ENCODE data around the gene CYP1B1. TPM values are rescaled to one million over a fixed set of nuclear protein-coding genes. Genes with fewer than 3 reads are reported as not detected.

Gene CYP1B1
- total and polyA plus RNA-seq, 7 experiments from 2014 or later, result 0.05 to 24.9 (median 6.6) TPM; not detected in 1

GRCh38 chr2:38100328-38100727 lies 24.4 kb upstream of the CYP1B1 start:
- Histone ChIP-seq H3K36me3 (ENCODE audit: control insufficient read depth in 2 of 3, insufficient read depth in 3 of 3, low read length in 3 of 3) (no peaks in the 10 kb centered on the region), H3K27me3 (ENCODE audit: control insufficient read depth in 2 of 2, insufficient read depth in 2 of 2, low read length in 2 of 2) (peaks cover 6 to 9% of the 10 kb centered on the region in 2 donors)
- ATAC-seq, result no peak

GRCh38 chr2:38099099-38100028 lies 23.4 kb upstream of the CYP1B1 start:
- H3K27me3 Mint-ChIP-seq, result peaks cover 49 to 74% (median 69%) of the 10 kb centered on the region in 5 donors
- ATAC-seq, result no peak
- peaks cover 0 to 32% (median 8%) of the 10 kb centered on the region in 7 donors for H3K4me1 Mint-ChIP-seq
- no peaks in the 10 kb centered on the region for H3K9me3 ChIP-seq (ENCODE audit: control insufficient read depth in 2 of 3, low read length in 3 of 3)
- H3K4me1 ChIP-seq (ENCODE audit: control insufficient read depth in 2 of 2, insufficient read depth in 2 of 2, low read length in 2 of 2), result no peaks in the 10 kb centered on the region
- peaks cover 6 to 9% of the 10 kb centered on the region in 2 donors for H3K27me3 ChIP-seq (ENCODE audit: control insufficient read depth in 2 of 2, insufficient read depth in 2 of 2, low read length in 2 of 2)
- H3K4me3 Mint-ChIP-seq, result peak overlapping the region in 1 of 10 donors; percentile 56
- intact Hi-C loops (cut with micrococcal nuclease), result no loop called here
- H3K4me3 ChIP-seq (ENCODE audit: low read length), result no peak overlapping the region
- POLR2A ChIA-PET, result no interaction called here
- H3K36me3 ChIP-seq (ENCODE audit: control insufficient read depth in 2 of 3, insufficient read depth in 3 of 3, low read length in 3 of 3), result no peaks in the 10 kb centered on the region
- H3K27ac ChIP-seq (ENCODE audit: low read depth, low read length), result no peak overlapping the region
- H3K36me3 Mint-ChIP-seq, result peaks cover 0 to 8% (median 0%) of the 10 kb centered on the region in 5 donors
- no peak for DNase-seq
- H3K27ac Mint-ChIP-seq, result no peak overlapping the region
- H3K9me3 Mint-ChIP-seq, result peaks cover 0 to 13% (median 6%) of the 10 kb centered on the region in 11 donors
- CTCF ChIA-PET, result no interaction called here

More at GRCh38 chr2:38100328-38100727, 24.4 kb upstream of the CYP1B1 start:
- Mint-ChIP-seq H3K36me3 (peaks cover 0 to 10% (median 0%) of the 10 kb centered on the region in 5 donors), H3K4me3 (no peak overlapping the region), H3K4me1 (peaks cover 0 to 31% (median 8%) of the 10 kb centered on the region in 7 donors), H3K27ac (no peak overlapping the region), H3K27me3 (peaks cover 47 to 74% (median 63%) of the 10 kb centered on the region in 5 donors), H3K9me3 (peaks cover 0 to 22% (median 6%) of the 10 kb centered on the region in 11 donors)
- Histone ChIP-seq H3K4me1 (ENCODE audit: control insufficient read depth in 2 of 2, insufficient read depth in 2 of 2, low read length in 2 of 2) (no peaks in the 10 kb centered on the region), H3K9me3 (ENCODE audit: control insufficient read depth in 2 of 3, low read length in 3 of 3) (no peaks in the 10 kb centered on the region), H3K4me3 (ENCODE audit: low read length) (no peak overlapping the region), H3K27ac (ENCODE audit: low read depth, low read length) (no peak overlapping the region)
- DNase-seq, result no peak
- intact Hi-C loops (cut with micrococcal nuclease), result no loop called here
- ChIA-PET POLR2A (no interaction called here), CTCF (no interaction called here)

- ATAC-seq, result no peak
- DNase-seq, result no peak
- Histone ChIP-seq H3K4me1 (ENCODE audit: control insufficient read depth in 2 of 2, insufficient read depth in 2 of 2, low read length in 2 of 2) (no peaks in the 10 kb centered on the region), H3K9me3 (ENCODE audit: control insufficient read depth in 2 of 3, low read length in 3 of 3) (no peaks in the 10 kb centered on the region), H3K36me3 (ENCODE audit: control insufficient read depth in 2 of 3, insufficient read depth in 3 of 3, low read length in 3 of 3) (no peaks in the 10 kb centered on the region), H3K4me3 (ENCODE audit: low read length) (no peak overlapping the region), H3K27me3 (ENCODE audit: control insufficient read depth in 2 of 2, insufficient read depth in 2 of 2, low read length in 2 of 2) (peaks cover 6 to 9% of the 10 kb centered on the region in 2 donors), H3K27ac (ENCODE audit: low read depth, low read length) (no peak overlapping the region)
- Mint-ChIP-seq H3K27me3 (peaks cover 53 to 78% (median 72%) of the 10 kb centered on the region in 5 donors), H3K36me3 (peaks cover 0 to 8% (median 0%) of the 10 kb centered on the region in 5 donors), H3K9me3 (peaks cover 0 to 8% (median 4%) of the 10 kb centered on the region in 11 donors), H3K4me3 (peak overlapping the region in 1 of 10 donors; percentile 56), H3K27ac (no peak overlapping the region), H3K4me1 (peaks cover 0 to 32% (median 8%) of the 10 kb centered on the region in 7 donors)
- ChIA-PET POLR2A (interaction anchor here (0.6 kb wide), 1 partner anchor 139 kb away, joined by 3 read pairs; no protein-coding TSS in a partner anchor), CTCF (no interaction called here)
- intact Hi-C loops (cut with micrococcal nuclease), result no loop called here
Measured at GRCh38 chr2:38098421-38099098, 22.6 kb upstream of the CYP1B1 start.

GRCh38 chr2:38097988-38098385 lies 22.0 kb upstream of the CYP1B1 start:
- Mint-ChIP-seq H3K4me3 (peak overlapping the region in 1 of 10 donors; percentile 56), H3K27ac (no peak overlapping the region), H3K9me3 (peaks cover 0 to 3% (median 0%) of the 10 kb centered on the region in 11 donors), H3K4me1 (peaks cover 0 to 32% (median 8%) of the 10 kb centered on the region in 7 donors), H3K27me3 (peaks cover 57 to 79% (median 75%) of the 10 kb centered on the region in 5 donors), H3K36me3 (peaks cover 0 to 5% (median 0%) of the 10 kb centered on the region in 5 donors)
- H3K27ac ChIP-seq (ENCODE audit: low read depth, low read length), result no peak overlapping the region
- no peaks in the 10 kb centered on the region for H3K9me3 ChIP-seq (ENCODE audit: control insufficient read depth in 2 of 3, low read length in 3 of 3)
- peaks cover 6 to 9% of the 10 kb centered on the region in 2 donors for H3K27me3 ChIP-seq (ENCODE audit: control insufficient read depth in 2 of 2, insufficient read depth in 2 of 2, low read length in 2 of 2)
- no peak overlapping the region for H3K4me3 ChIP-seq (ENCODE audit: low read length)
- ChIA-PET POLR2A (interaction anchor here (0.6 kb wide), 2 partner anchors 12 to 138 kb away, joined by 3 read pairs; no protein-coding TSS in a partner anchor), CTCF (no interaction called here)
- no peaks in the 10 kb centered on the region for H3K4me1 ChIP-seq (ENCODE audit: control insufficient read depth in 2 of 2, insufficient read depth in 2 of 2, low read length in 2 of 2)
- H3K36me3 ChIP-seq (ENCODE audit: control insufficient read depth in 2 of 3, insufficient read depth in 3 of 3, low read length in 3 of 3), result no peaks in the 10 kb centered on the region
- DNase-seq (no peak), ATAC-seq (no peak)
- intact Hi-C loops (cut with micrococcal nuclease), result no loop called here

GRCh38 chr2:38097258-38097987 lies 21.5 kb upstream of the CYP1B1 start:
- Mint-ChIP-seq H3K27ac (no peak overlapping the region), H3K4me3 (no peak overlapping the region), H3K27me3 (peaks cover 58 to 81% (median 75%) of the 10 kb centered on the region in 5 donors), H3K9me3 (peaks cover 0 to 3% (median 0%) of the 10 kb centered on the region in 11 donors), H3K4me1 (peaks cover 0 to 32% (median 8%) of the 10 kb centered on the region in 7 donors), H3K36me3 (peaks cover 0 to 5% (median 0%) of the 10 kb centered on the region in 5 donors)
- DNase-seq (no peak), ATAC-seq (no peak)
- Histone ChIP-seq H3K27ac (ENCODE audit: low read depth, low read length) (no peak overlapping the region), H3K9me3 (ENCODE audit: control insufficient read depth in 2 of 3, low read length in 3 of 3) (no peaks in the 10 kb centered on the region), H3K27me3 (ENCODE audit: control insufficient read depth in 2 of 2, insufficient read depth in 2 of 2, low read length in 2 of 2) (peaks cover 6 to 9% of the 10 kb centered on the region in 2 donors), H3K4me1 (ENCODE audit: control insufficient read depth in 2 of 2, insufficient read depth in 2 of 2, low read length in 2 of 2) (no peaks in the 10 kb centered on the region), H3K4me3 (ENCODE audit: low read length) (no peak overlapping the region), H3K36me3 (ENCODE audit: control insufficient read depth in 2 of 3, insufficient read depth in 3 of 3, low read length in 3 of 3) (no peaks in the 10 kb centered on the region)
- ChIA-PET POLR2A (interaction anchor here (0.6 kb wide), 1 partner anchor 12 kb away, joined by 3 read pairs; no protein-coding TSS in a partner anchor), CTCF (no interaction called here)
- intact Hi-C loops (cut with micrococcal nuclease), result no loop called here
